ENCODE data around the gene WWOX.

The WWOX gene

GRCh38 chr16:78353640-78354275 lies 254.3 kb downstream of the WWOX start:
- H3K27me3 ChIP-seq (ENCODE audit: control insufficient read depth, insufficient read depth, low read length) = no peaks in the 10 kb centered on the region
- H3K4me3 ChIP-seq (ENCODE audit: low read depth, low read length) = no peak overlapping the region

GRCh38 chr16:78362524-78363135 lies 263.2 kb downstream of the WWOX start:
- H3K9me3 ChIP-seq (ENCODE audit: control insufficient read depth, insufficient read depth, low read length) = no peaks in the 10 kb centered on the region
- no peaks in the 10 kb centered on the region for H3K4me1 ChIP-seq (ENCODE audit: control insufficient read depth, insufficient read depth, low read length)
- H3K27me3 ChIP-seq (ENCODE audit: control insufficient read depth, insufficient read depth, low read length) = no peaks in the 10 kb centered on the region
- no peaks in the 10 kb centered on the region for H3K36me3 ChIP-seq (ENCODE audit: control insufficient read depth, insufficient read depth, low read length)
- H3K9ac ChIP-seq (ENCODE audit: low read depth, low read length) = no peak overlapping the region
- no peak overlapping the region for H3K4me3 ChIP-seq (ENCODE audit: low read depth, low read length)
- H3K27ac ChIP-seq (ENCODE audit: low read depth, low read length) = no peak overlapping the region

More at GRCh38 chr16:78353640-78354275, 254.3 kb downstream of the WWOX start:
- Histone ChIP-seq H3K9ac (ENCODE audit: low read depth, low read length) (no peak overlapping the region), H3K36me3 (ENCODE audit: control insufficient read depth, insufficient read depth, low read length) (no peaks in the 10 kb centered on the region), H3K27ac (ENCODE audit: low read depth, low read length) (no peak overlapping the region), H3K9me3 (ENCODE audit: control insufficient read depth, insufficient read depth, low read length) (no peaks in the 10 kb centered on the region), H3K4me1 (ENCODE audit: control insufficient read depth, insufficient read depth, low read length) (no peaks in the 10 kb centered on the region)

- no peak overlapping the region for H3K27ac ChIP-seq (ENCODE audit: low read depth, low read length)
- H3K4me1 ChIP-seq (ENCODE audit: control insufficient read depth, insufficient read depth, low read length) = no peaks in the 10 kb centered on the region
- no peak overlapping the region for H3K9ac ChIP-seq (ENCODE audit: low read depth, low read length)
- no peak overlapping the region for H3K4me3 ChIP-seq (ENCODE audit: low read depth, low read length)
- H3K9me3 ChIP-seq (ENCODE audit: control insufficient read depth, insufficient read depth, low read length) = no peaks in the 10 kb centered on the region
- H3K36me3 ChIP-seq (ENCODE audit: control insufficient read depth, insufficient read depth, low read length) = no peaks in the 10 kb centered on the region
- no peaks in the 10 kb centered on the region for H3K27me3 ChIP-seq (ENCODE audit: control insufficient read depth, insufficient read depth, low read length)
These were observed 264.5 kb downstream of the WWOX start for GRCh38 chr16:78363843-78364555.

- Histone ChIP-seq H3K4me3 (ENCODE audit: low read depth, low read length) (no peak overlapping the region), H3K9ac (ENCODE audit: low read depth, low read length) (no peak overlapping the region), H3K36me3 (ENCODE audit: control insufficient read depth, insufficient read depth, low read length) (no peaks in the 10 kb centered on the region), H3K9me3 (ENCODE audit: control insufficient read depth, insufficient read depth, low read length) (no peaks in the 10 kb centered on the region), H3K4me1 (ENCODE audit: control insufficient read depth, insufficient read depth, low read length) (no peaks in the 10 kb centered on the region), H3K27me3 (ENCODE audit: control insufficient read depth, insufficient read depth, low read length) (no peaks in the 10 kb centered on the region), H3K27ac (ENCODE audit: low read depth, low read length) (no peak overlapping the region)
These were observed 265.1 kb downstream of the WWOX start for GRCh38 chr16:78364556-78364880.

- no peaks in the 10 kb centered on the region for H3K9me3 ChIP-seq (ENCODE audit: control insufficient read depth, insufficient read depth, low read length)
- no peaks in the 10 kb centered on the region for H3K27me3 ChIP-seq (ENCODE audit: control insufficient read depth, insufficient read depth, low read length)
- H3K4me1 ChIP-seq (ENCODE audit: control insufficient read depth, insufficient read depth, low read length) = no peaks in the 10 kb centered on the region
- no peak overlapping the region for H3K27ac ChIP-seq (ENCODE audit: low read depth, low read length)
- H3K4me3 ChIP-seq (ENCODE audit: low read depth, low read length) = no peak overlapping the region
- no peaks in the 10 kb centered on the region for H3K36me3 ChIP-seq (ENCODE audit: control insufficient read depth, insufficient read depth, low read length)
- no peak overlapping the region for H3K9ac ChIP-seq (ENCODE audit: low read depth, low read length)
These were observed 265.9 kb downstream of the WWOX start for GRCh38 chr16:78365366-78365765.

GRCh38 chr16:78368121-78369102 lies 269.0 kb downstream of the WWOX start:
- H3K4me1 ChIP-seq (ENCODE audit: control insufficient read depth, insufficient read depth, low read length) = peaks cover 26% of the 10 kb centered on the region
- H3K36me3 ChIP-seq (ENCODE audit: control insufficient read depth, insufficient read depth, low read length) = no peaks in the 10 kb centered on the region
- no peaks in the 10 kb centered on the region for H3K27me3 ChIP-seq (ENCODE audit: control insufficient read depth, insufficient read depth, low read length)
- H3K27ac ChIP-seq (ENCODE audit: low read depth, low read length) = no peak overlapping the region
- H3K9ac ChIP-seq (ENCODE audit: low read depth, low read length) = no peak overlapping the region
- H3K4me3 ChIP-seq (ENCODE audit: low read depth, low read length) = no peak overlapping the region
- no peaks in the 10 kb centered on the region for H3K9me3 ChIP-seq (ENCODE audit: control insufficient read depth, insufficient read depth, low read length)

GRCh38 chr16:78372277-78372676 lies 272.8 kb downstream of the WWOX start:
- no peaks in the 10 kb centered on the region for H3K27me3 ChIP-seq (ENCODE audit: control insufficient read depth, insufficient read depth, low read length)
- no peak overlapping the region for H3K4me3 ChIP-seq (ENCODE audit: low read depth, low read length)
- H3K9me3 ChIP-seq (ENCODE audit: control insufficient read depth, insufficient read depth, low read length) = no peaks in the 10 kb centered on the region
- peak overlapping the region; percentile 67 for H3K27ac ChIP-seq (ENCODE audit: low read depth, low read length)
- H3K9ac ChIP-seq (ENCODE audit: low read depth, low read length) = no peak overlapping the region
- peaks cover 26% of the 10 kb centered on the region for H3K4me1 ChIP-seq (ENCODE audit: control insufficient read depth, insufficient read depth, low read length)
- H3K36me3 ChIP-seq (ENCODE audit: control insufficient read depth, insufficient read depth, low read length) = no peaks in the 10 kb centered on the region

GRCh38 chr16:78375055-78375679 lies 275.7 kb downstream of the WWOX start:
- no peaks in the 10 kb centered on the region for H3K9me3 ChIP-seq (ENCODE audit: control insufficient read depth, insufficient read depth, low read length)
- no peaks in the 10 kb centered on the region for H3K27me3 ChIP-seq (ENCODE audit: control insufficient read depth, insufficient read depth, low read length)
- no peak overlapping the region for H3K9ac ChIP-seq (ENCODE audit: low read depth, low read length)
- no peak overlapping the region for H3K4me3 ChIP-seq (ENCODE audit: low read depth, low read length)
- no peaks in the 10 kb centered on the region for H3K36me3 ChIP-seq (ENCODE audit: control insufficient read depth, insufficient read depth, low read length)
- H3K27ac ChIP-seq (ENCODE audit: low read depth, low read length) = no peak overlapping the region
- peaks cover 26% of the 10 kb centered on the region for H3K4me1 ChIP-seq (ENCODE audit: control insufficient read depth, insufficient read depth, low read length)

GRCh38 chr16:78376452-78376851 lies 277.0 kb downstream of the WWOX start:
- no peaks in the 10 kb centered on the region for H3K27me3 ChIP-seq (ENCODE audit: control insufficient read depth, insufficient read depth, low read length)
- H3K9ac ChIP-seq (ENCODE audit: low read depth, low read length) = no peak overlapping the region
- H3K4me1 ChIP-seq (ENCODE audit: control insufficient read depth, insufficient read depth, low read length) = peaks cover 19% of the 10 kb centered on the region
- H3K9me3 ChIP-seq (ENCODE audit: control insufficient read depth, insufficient read depth, low read length) = no peaks in the 10 kb centered on the region
- H3K27ac ChIP-seq (ENCODE audit: low read depth, low read length) = no peak overlapping the region
- H3K36me3 ChIP-seq (ENCODE audit: control insufficient read depth, insufficient read depth, low read length) = no peaks in the 10 kb centered on the region
- no peak overlapping the region for H3K4me3 ChIP-seq (ENCODE audit: low read depth, low read length)

- H3K9ac ChIP-seq (ENCODE audit: low read depth, low read length) = no peak overlapping the region
- H3K9me3 ChIP-seq (ENCODE audit: control insufficient read depth, insufficient read depth, low read length) = no peaks in the 10 kb centered on the region
- no peak overlapping the region for H3K4me3 ChIP-seq (ENCODE audit: low read depth, low read length)
- H3K36me3 ChIP-seq (ENCODE audit: control insufficient read depth, insufficient read depth, low read length) = no peaks in the 10 kb centered on the region
- no peaks in the 10 kb centered on the region for H3K27me3 ChIP-seq (ENCODE audit: control insufficient read depth, insufficient read depth, low read length)
- H3K4me1 ChIP-seq (ENCODE audit: control insufficient read depth, insufficient read depth, low read length) = peaks cover 11% of the 10 kb centered on the region
- no peak overlapping the region for H3K27ac ChIP-seq (ENCODE audit: low read depth, low read length)
These were observed 277.9 kb downstream of the WWOX start for GRCh38 chr16:78377312-78377711.
